GM19372 (cell line): Measurements from ENCODE around the gene RPL29.
A peak's percentile ranks its signal among the peaks of the same experiment; 100 is the strongest.
"Not testable (repeated sequence)": the region's sequence is repeated elsewhere in the genome, so short reads cannot be mapped to it uniquely, and the experiment has no call there.

Experiments
- ATAC-seq: cut with Tn5 transposase; IDR thresholded peaks from one replicate; pipeline ENCODE4 v1.9.1; 2021; ENCODE audit warnings: mild to moderate bottlenecking, low read depth, moderate library complexity; ENCODE audit not compliant: unreplicated experiment

Gene RPL29

GRCh38 chr3:52007291-52007690 lies 11.6 kb upstream of the RPL29 start:
- ATAC-seq = no peak

GRCh38 chr3:52006820-52007133 lies 11.1 kb upstream of the RPL29 start:
- no peak for ATAC-seq

GRCh38 chr3:52006017-52006819 lies 10.5 kb upstream of the RPL29 start:
- no peak for ATAC-seq

- ATAC-seq = no peak
Measured at GRCh38 chr3:52005571-52005986, 9.9 kb upstream of the RPL29 start.

- ATAC-seq = no peak
Measured at GRCh38 chr3:52004906-52005395, 9.3 kb upstream of the RPL29 start.

- ATAC-seq = no peak
Measured at GRCh38 chr3:52004163-52004787, 8.6 kb upstream of the RPL29 start.

- no peak for ATAC-seq
Measured at GRCh38 chr3:52002748-52003147, 7.1 kb upstream of the RPL29 start.

GRCh38 chr3:52001443-52001974 lies 5.8 kb upstream of the RPL29 start:
- peak; percentile 78 for ATAC-seq

- ATAC-seq = no peak
Measured at GRCh38 chr3:51999846-52000245, 4.2 kb upstream of the RPL29 start.

- ATAC-seq = no peak
Measured at GRCh38 chr3:51998774-51999173, 3.1 kb upstream of the RPL29 start.

- ATAC-seq = no peak
Measured at GRCh38 chr3:51997935-51998596, 2.4 kb upstream of the RPL29 start.

- ATAC-seq = no peak
Measured at GRCh38 chr3:51997172-51997571, 1.5 kb upstream of the RPL29 start.

- ATAC-seq = no peak
Measured at GRCh38 chr3:51994530-51994929, 1.2 kb downstream of the RPL29 start.

- not testable (repeated sequence) for ATAC-seq
Measured at GRCh38 chr3:51993657-51994056, 2.0 kb downstream of the RPL29 start.

GRCh38 chr3:51992017-51992682 lies 3.5 kb downstream of the RPL29 start:
- ATAC-seq = no peak

GRCh38 chr3:51990501-51990971 lies 5.2 kb downstream of the RPL29 start:
- ATAC-seq = not testable (repeated sequence)

GRCh38 chr3:51988286-51989146 lies 7.2 kb downstream of the RPL29 start:
- ATAC-seq = no peak

- no peak for ATAC-seq
Measured at GRCh38 chr3:51987568-51987967, 8.1 kb downstream of the RPL29 start.

- ATAC-seq = no peak
Measured at GRCh38 chr3:51986010-51986947, 9.4 kb downstream of the RPL29 start.
